ENCODE measurements around the gene EDDM3A. TPM values are rescaled to one million over a fixed set of nuclear protein-coding genes. Genes with fewer than 3 reads are reported as not detected.

The EDDM3A gene
- total RNA-seq, 1 experiment from 2014 or later, result not detected

DNA sequence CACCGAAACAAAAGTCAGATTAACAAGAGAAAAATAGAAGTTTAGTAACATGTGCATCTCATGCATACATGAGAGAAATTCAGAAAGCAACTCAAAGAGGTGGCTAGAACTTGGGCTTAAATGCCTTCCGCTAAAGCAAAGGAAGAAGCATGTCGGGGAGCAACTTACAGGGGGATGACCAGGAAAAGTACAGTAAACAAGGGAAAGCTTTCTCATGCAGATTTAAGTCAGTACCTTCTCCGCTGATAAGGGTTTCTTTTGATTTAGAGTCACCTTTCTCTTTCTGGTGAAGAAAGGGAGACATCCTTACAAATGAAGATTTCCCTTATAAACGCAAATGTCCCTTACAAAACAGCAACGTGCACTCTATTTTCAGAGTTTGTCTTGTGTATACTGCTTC is 29.4 kb downstream of the EDDM3A start:
- H3K9me3 ChIP-seq (ENCODE audit: low read depth, low read length, poor library complexity, severe bottlenecking), result no peaks in the 10 kb centered on the region
- no TSS peak for BruUV-seq (replicated peaks)
- ChIA-PET POLR2A (ENCODE audit: low non-redundant PET) (no interaction called here), CTCF (no interaction called here)
- peaks cover 22% of the 10 kb centered on the region for H3K27me3 ChIP-seq (replicated peaks; ENCODE audit: insufficient read depth, low read depth, low read length, poor library complexity)
- no peaks in the 10 kb centered on the region for H3K36me3 ChIP-seq (ENCODE audit: insufficient read depth, low read length, poor library complexity, severe bottlenecking)
- no peaks in the 10 kb centered on the region for H3K4me1 ChIP-seq (ENCODE audit: insufficient read depth, low read length, poor library complexity, severe bottlenecking)
- intact Hi-C loops (cut with micrococcal nuclease; ENCODE audit: unreplicated experiment), result no loop called here
- no peak overlapping the region for H3K27ac ChIP-seq (ENCODE audit: low read depth, low read length, poor library complexity, severe bottlenecking)
- H3K4me3 ChIP-seq (ENCODE audit: low read depth, low read length, poor library complexity, severe bottlenecking), result no peak overlapping the region
- no peak for TF ChIP-seq EZH2 (IDR thresholded peaks at IDR 0.05; ENCODE audit: borderline replicate concordance, low read depth, low read length, poor library complexity, severe bottlenecking)
- no peak for DNase-seq (ENCODE audit: low spot score)

- no peaks in the 10 kb centered on the region for H3K9me3 ChIP-seq (ENCODE audit: low read depth, low read length, poor library complexity, severe bottlenecking)
- peaks cover 21% of the 10 kb centered on the region for H3K27me3 ChIP-seq (replicated peaks; ENCODE audit: insufficient read depth, low read depth, low read length, poor library complexity)
- H3K4me1 ChIP-seq (ENCODE audit: insufficient read depth, low read length, poor library complexity, severe bottlenecking), result no peaks in the 10 kb centered on the region
- BruUV-seq (replicated peaks), result no TSS peak
- no peaks in the 10 kb centered on the region for H3K36me3 ChIP-seq (ENCODE audit: insufficient read depth, low read length, poor library complexity, severe bottlenecking)
- intact Hi-C loops (cut with micrococcal nuclease; ENCODE audit: unreplicated experiment), result no loop called here
- CTCF ChIA-PET, result no interaction called here
- TF ChIP-seq CTCF (conservative IDR thresholded peaks at IDR 0.05; ENCODE audit: low read depth, low read length), result no peak
- TF ChIP-seq EZH2 (IDR thresholded peaks at IDR 0.05; ENCODE audit: borderline replicate concordance, low read depth, low read length, poor library complexity, severe bottlenecking), result no peak
- no peak overlapping the region for H3K27ac ChIP-seq (ENCODE audit: low read depth, low read length, poor library complexity, severe bottlenecking)
- POLR2A ChIA-PET (ENCODE audit: low non-redundant PET), result no interaction called here
- H3K4me3 ChIP-seq (ENCODE audit: low read depth, low read length, poor library complexity, severe bottlenecking), result no peak overlapping the region
- DNase-seq (ENCODE audit: low spot score), result no peak
Measured at GRCh38 chr14:20775901-20776300, 30.2 kb downstream of the EDDM3A start.

DNA sequence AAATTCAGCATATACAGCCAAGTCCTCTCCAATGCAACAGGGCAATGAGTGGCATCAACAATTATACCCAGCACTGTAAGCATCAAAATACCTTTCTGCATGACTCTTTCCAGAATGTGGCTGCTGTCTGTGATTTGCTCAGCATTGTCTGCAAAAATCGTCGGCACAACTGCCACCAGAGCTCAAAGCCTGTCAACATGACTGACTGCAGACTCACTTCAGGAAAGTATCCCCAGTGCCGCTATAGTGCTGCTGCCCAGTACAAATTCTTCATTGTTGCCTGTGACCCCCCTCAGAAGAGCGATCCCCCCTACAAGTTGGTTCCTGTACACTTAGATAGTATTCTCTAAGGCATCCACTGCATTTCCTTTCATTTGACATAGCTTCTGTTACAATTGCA is 36.1 kb downstream of the EDDM3A start:
- TF ChIP-seq EZH2 (IDR thresholded peaks at IDR 0.05; ENCODE audit: borderline replicate concordance, low read depth, low read length, poor library complexity, severe bottlenecking), result no peak
- no peak for TF ChIP-seq CTCF (conservative IDR thresholded peaks at IDR 0.05; ENCODE audit: low read depth, low read length)
- no peaks in the 10 kb centered on the region for H3K27me3 ChIP-seq (replicated peaks; ENCODE audit: insufficient read depth, low read depth, low read length, poor library complexity)
- no peak for DNase-seq (ENCODE audit: low spot score)
- H3K4me1 ChIP-seq (ENCODE audit: insufficient read depth, low read length, poor library complexity, severe bottlenecking), result peaks cover 10% of the 10 kb centered on the region
- ChIA-PET POLR2A (ENCODE audit: low non-redundant PET) (no interaction called here), CTCF (no interaction called here)
- H3K4me3 ChIP-seq (ENCODE audit: low read depth, low read length, poor library complexity, severe bottlenecking), result no peak overlapping the region
- no peaks in the 10 kb centered on the region for H3K9me3 ChIP-seq (ENCODE audit: low read depth, low read length, poor library complexity, severe bottlenecking)
- H3K36me3 ChIP-seq (ENCODE audit: insufficient read depth, low read length, poor library complexity, severe bottlenecking), result no peaks in the 10 kb centered on the region
- H3K27ac ChIP-seq (ENCODE audit: low read depth, low read length, poor library complexity, severe bottlenecking), result no peak overlapping the region
- BruUV-seq (replicated peaks), result no TSS peak
- intact Hi-C loops (cut with micrococcal nuclease; ENCODE audit: unreplicated experiment), result no loop called here

DNA sequence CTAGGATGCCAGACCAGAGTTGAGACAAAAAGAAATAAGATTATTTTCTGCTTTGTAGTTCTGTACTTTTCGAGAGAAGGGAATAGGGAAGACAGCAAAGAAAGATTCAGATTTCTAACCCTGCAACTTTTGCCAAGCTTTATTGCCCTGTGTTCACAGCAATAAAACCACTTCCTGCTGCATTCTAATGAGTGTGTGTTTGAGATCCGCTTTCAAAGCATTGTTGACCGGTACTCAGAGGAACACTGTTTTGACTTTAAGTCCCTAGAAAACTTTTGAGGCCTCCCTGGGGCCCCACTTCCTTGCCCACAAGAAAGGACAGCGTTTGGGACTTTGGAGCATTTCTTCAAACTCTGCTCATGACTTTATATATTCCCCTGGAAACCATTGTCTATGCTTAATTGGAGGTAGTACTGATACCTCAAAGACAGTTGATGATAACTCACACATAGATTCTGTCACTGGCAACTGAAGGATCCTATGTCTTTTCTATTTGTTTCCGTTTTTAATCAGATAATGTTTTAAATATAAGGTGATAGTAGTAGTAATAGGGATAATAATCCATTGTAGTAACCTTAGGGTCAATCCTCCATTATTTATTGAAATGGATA is 36.7 kb downstream of the EDDM3A start:
- TF ChIP-seq CTCF (conservative IDR thresholded peaks at IDR 0.05; ENCODE audit: low read depth, low read length), result no peak
- TF ChIP-seq EZH2 (IDR thresholded peaks at IDR 0.05; ENCODE audit: borderline replicate concordance, low read depth, low read length, poor library complexity, severe bottlenecking), result no peak
- H3K4me1 ChIP-seq (ENCODE audit: insufficient read depth, low read length, poor library complexity, severe bottlenecking), result peaks cover 10% of the 10 kb centered on the region
- no peaks in the 10 kb centered on the region for H3K27me3 ChIP-seq (replicated peaks; ENCODE audit: insufficient read depth, low read depth, low read length, poor library complexity)
- H3K27ac ChIP-seq (ENCODE audit: low read depth, low read length, poor library complexity, severe bottlenecking), result no peak overlapping the region
- H3K36me3 ChIP-seq (ENCODE audit: insufficient read depth, low read length, poor library complexity, severe bottlenecking), result no peaks in the 10 kb centered on the region
- DNase-seq (ENCODE audit: low spot score), result peak; percentile 41
- intact Hi-C loops (cut with micrococcal nuclease; ENCODE audit: unreplicated experiment), result no loop called here
- H3K9me3 ChIP-seq (ENCODE audit: low read depth, low read length, poor library complexity, severe bottlenecking), result no peaks in the 10 kb centered on the region
- no peak overlapping the region for H3K4me3 ChIP-seq (ENCODE audit: low read depth, low read length, poor library complexity, severe bottlenecking)
- ChIA-PET POLR2A (ENCODE audit: low non-redundant PET) (no interaction called here), CTCF (no interaction called here)
- no TSS peak for BruUV-seq (replicated peaks)

Measured in A673 (cell line).